Measurements from ENCODE around the gene SPOCK1.

SPOCK1 gene

DNA sequence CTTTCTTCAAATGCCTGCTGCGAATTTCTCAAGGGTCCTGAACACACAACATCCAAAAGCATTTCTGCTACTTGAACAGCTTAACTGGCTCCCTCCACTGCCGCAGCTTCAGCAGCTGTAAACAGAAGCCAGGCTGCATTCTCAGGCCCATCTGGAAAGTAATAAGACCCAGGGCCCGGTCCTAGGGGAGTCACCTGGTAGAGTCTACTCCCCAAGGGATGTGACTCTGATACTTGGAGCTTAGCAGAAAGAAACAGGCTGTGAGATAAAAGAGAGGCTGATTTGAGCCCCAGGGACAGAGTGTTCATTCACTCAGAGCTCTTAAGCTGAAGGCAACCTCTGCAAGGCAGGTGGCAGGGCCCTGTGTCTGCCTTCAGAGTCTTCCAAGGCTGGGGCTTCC lies 356.8 kb downstream of the SPOCK1 start:
- DNase-seq, result no peak

DNA sequence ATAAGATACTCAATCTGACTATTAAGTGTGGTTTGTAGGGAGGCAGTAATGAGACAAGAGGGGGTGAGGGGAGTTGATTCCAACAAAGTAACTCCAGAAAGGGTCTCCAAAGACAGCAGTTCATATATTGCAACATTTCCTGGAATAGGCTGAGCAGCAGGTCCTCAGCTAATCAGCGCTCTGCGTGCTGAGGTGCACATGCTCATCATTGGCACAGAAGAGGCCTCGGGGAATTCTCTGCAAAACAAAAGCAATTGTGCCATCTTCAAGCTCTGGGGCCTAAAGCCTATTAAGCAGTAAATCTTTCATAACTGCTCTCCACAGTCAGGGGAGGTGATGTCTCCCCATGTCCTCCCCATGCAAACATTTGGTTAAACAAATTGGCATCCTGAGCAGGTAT lies 357.3 kb downstream of the SPOCK1 start:
- DNase-seq, result no peak

DNA sequence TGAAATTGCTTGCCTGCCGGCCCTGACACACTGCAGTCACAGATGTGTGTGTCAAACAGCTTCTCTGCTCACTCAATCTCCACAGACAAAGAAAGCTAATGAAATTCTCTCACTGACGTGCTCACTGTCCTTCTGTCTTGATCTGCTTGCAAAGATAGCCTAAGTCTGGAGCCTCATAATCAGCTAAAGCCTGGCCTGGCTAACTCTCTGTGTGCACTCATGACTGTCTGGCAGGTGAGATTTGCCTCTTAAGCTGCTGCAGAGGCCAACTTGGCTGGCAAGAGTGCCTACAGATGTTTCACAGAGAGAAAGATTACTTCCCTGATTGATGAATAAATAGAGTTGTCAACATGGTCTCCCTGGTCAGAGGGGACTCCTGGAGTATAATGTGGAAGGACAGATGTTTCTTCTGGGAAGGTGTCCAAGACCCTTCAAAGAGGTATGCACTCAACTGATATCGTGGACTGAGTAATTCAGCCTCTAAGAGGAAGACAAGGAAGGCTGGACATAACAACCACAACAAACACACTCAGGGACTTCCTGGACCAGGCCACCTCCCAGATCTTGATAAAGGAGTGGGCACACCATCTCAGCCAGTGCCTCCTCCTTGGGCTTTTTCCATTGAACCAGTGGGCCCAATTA lies 362.0 kb downstream of the SPOCK1 start:
- DNase-seq, result no peak

DNA sequence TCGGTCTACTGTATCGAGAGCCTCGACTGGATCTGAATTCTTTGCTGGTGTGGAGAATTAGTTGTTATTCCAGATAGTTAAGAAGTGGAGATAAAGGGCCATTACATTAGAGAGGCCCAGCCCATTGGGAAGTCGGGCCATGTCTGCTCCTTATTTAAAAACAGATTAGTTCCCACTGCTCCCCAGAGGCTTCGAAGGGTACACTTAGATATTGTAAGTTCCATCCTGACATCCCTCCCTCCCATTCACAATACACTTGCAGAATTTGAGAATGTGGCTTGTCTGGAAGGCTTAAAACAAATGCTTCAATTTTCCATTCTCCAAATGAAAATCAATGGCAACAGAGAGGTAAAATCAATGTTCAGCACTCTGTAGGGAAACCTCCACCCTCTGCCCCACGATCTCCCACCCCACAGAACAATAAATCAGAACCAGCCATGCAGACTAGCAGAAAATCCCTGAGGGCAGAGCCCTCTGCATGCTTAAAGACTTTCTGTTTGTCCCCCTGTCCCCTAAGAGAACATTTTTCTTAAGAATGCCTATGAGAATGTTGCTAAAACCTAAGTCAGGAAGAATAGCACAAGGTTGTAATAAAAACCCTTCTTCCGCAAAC lies 364.1 kb downstream of the SPOCK1 start:
- DNase-seq, result no peak

DNA sequence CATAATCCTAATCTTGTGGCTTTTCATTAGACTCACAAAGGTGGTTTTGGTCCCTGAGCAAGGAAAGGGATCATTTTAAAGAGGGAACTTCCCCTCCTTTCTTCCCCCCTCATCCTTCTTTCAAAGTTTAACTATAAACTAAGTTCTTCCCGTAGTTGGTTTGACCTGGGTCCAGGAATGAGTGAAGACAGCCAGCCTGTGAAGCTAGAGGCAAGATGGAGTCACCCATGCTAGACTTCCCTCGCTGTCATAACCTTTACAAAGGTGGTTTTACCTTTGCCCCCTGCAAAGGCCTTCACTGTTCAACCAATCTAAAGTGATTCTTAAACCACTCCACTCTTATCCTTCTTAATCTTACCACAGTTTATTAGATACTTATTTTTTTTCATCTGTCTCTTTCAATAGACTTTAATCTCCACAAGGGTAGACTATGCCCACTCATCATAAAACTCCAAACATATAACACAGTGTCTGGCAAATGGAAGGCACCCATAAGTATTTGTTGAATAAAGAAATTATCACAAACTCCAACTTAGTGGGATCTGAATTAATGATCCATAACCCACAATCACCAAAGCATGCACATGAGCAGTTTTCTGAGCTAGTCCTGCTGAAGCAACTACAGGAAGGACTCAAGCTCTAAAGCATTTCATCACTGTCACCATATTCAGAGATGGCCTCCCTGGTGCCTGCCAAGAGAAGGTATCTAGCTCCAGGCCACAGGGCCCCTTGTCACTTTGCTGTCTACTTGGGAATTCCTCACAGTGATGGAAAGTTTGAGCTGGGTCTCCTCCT lies 369.0 kb downstream of the SPOCK1 start:
- DNase-seq, result no peak

DNA sequence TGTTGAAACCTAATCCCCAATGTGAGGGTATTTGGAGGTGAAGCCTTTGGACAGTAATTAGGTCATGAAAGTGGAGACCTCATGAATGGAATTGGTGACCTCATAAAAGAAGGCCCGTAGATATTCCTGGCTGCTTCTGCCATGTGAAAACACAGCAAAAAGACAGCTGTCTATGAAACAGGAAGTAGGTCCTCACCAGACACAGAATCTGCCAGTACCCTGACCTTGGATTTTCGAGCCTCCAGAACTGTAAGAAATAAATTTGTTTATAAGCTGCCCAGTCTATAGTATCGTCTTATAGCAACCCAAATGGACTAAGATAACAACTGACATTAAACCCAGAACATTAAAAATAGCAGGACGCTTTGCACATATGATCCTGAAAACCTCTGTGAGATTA lies 371.1 kb downstream of the SPOCK1 start:
- no peak for DNase-seq

DNA sequence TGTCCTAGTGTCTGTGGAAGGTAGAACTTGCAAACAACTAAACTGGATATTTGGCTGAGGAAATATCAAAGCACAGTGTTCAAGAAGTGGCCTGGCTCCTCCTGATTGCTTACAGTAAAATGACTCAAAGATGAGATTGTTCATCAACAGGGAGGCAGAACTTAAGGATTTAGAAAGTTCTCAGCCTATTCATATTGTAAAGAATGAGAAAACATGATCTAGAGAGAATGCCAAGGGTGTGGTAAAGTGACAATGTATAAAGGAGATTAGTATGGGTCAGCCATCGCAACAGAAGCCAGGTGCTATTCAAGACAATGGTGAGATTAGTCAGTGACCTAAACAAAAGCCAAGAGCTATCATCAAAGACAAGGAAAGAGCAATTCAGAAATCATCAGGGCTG lies 372.3 kb downstream of the SPOCK1 start:
- no peak for DNase-seq

DNA sequence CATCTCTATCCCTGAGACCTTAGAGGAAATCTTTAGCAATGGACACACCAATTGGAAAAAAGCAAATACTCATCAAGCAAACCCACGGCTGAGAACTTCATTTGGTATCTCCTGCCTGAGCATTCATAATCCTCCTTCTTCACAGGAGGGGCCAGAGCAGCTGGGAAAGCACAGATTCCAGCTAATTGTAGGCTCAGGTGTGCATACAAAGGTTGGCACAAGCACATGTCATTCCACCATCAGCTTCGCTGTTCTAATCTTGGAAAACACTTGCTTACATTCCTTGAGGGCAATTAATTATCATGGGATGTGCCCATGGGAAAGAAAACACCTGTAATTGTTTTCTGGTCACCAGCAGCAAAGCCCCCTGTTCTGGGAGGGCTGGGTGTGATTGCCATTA lies 376.6 kb downstream of the SPOCK1 start:
- no peak for DNase-seq

DNA sequence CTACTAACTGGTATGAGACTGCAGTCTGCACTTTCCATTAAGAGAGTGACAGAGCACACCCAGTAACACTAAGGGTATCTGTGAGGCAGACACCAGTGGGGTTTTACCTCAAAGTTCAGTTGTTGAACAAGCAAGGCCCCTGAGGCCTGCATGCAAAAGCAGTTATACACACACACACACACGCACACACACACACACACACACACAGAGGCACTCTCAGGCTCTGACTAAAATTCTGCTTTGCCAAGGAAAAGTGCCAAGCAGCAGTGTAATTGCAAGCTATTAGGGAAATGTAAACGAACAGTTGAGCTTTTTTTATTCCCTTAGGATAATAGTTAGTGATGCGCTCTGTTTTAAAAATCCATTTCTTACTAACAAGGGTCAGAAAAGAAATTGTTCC lies 377.1 kb downstream of the SPOCK1 start:
- DNase-seq, result no peak

DNA sequence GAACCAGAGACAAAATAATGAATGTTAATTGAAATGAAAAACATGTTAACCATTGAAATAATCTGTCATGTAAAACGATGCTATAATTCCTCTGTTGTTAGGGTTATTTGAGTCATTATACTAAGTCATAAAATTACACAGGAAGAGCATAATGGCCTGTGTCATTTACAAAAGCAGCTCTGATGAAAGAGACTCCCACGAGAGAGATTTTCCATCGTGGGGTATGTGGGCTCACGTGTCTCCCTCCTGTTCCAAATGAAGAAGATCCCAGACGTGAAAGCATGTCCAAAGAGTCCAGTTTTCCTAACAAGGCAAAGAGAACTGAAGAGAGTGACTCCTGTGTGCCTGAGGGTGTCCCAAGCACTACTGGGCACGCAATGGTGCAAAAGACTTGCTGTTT lies 379.8 kb downstream of the SPOCK1 start:
- no peak for DNase-seq

DNA sequence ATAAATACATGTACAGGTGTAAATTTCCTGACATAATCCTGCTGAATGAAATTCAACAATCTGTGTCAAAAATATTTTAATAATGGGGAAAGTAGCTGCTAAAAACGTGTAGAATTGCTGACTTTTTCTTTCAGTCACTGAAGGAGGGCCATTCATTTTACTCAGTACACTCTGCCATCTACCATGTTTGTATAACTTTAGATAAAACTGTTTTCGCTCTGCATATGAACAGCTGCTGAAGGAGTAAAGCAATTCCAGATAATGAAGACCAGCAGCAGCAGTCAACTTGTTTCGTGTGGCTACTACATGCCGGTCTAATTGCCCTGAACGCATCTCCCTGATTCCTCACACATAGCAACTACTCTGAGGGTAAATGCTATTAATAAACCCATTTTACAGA lies 380.5 kb downstream of the SPOCK1 start:
- DNase-seq, result no peak

DNA sequence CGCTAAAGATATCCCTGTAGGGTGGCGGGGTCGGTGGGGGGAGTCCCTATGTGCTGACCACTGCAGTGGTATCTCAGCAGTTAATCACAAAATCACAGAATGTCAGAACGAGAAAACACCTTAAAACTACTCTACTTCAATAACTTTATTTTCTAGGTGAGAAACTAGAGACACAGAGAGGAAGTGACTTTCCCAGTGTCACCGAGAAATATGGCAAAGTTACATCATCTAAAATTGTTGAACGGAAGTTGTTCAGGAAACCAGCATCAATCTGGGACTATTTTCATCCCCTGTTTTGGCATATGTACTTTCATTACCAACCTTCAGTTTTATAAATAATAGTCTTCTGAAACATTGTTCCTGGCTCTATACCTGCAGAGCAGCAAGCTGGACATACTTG lies 384.0 kb downstream of the SPOCK1 start:
- no peak for DNase-seq

DNA sequence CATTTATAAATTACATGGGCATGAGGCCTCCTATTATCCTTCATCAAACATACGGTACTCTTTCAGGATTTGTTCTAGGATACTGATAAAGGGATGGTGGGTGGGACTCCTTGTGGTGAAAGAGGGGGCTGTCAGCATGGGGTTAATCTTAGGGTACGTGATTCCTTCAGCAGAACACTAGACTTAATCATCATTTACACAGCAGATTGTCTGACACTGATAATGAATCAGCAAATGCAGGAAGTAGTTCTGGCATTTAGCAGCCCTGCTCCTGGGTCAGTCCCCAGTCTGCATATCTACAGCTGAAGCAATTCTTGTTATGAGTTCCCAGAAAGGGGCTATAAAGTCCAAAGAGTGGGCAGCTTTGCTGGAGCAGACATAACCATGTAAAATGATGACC lies 384.6 kb downstream of the SPOCK1 start:
- DNase-seq, result no peak

DNA sequence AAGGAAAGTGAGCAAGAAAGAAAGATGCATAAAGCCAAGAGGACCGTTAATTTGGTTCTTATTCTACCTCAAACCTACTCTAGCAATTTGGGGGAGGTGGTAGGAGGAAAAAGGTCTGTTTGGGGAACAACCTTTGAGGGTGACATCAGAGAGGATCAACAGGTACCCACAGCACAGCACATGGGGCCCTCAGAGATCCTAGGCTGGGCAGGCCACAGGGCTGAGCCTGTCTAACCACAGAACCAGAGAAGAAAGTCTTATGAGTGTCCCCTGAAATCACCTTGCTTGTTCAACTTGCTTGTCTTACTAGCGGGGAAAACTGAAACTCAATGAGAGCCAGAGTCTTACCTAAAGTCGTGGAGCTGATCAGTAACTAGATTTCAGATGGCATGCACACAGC lies 385.2 kb downstream of the SPOCK1 start:
- DNase-seq, result no peak

DNA sequence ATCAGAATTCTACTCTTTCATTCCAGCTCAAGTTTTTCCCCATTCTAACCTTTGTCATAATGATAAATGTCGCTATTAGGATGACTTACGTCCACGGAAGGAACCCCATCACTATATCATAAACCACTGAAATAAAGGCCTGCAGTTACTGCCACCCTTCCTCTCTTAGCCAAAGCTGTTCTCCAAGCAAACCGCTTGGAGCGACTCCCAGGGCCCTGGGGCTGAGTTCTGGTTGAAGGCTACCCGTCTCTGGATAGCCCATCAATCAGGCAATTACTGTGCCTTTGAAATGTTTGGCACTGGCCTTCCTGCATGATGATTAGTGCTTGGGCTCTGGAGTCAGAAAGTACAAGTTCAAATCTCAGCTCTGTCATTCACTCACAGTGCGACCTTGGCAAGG lies 386.0 kb downstream of the SPOCK1 start:
- DNase-seq, result no peak

DNA sequence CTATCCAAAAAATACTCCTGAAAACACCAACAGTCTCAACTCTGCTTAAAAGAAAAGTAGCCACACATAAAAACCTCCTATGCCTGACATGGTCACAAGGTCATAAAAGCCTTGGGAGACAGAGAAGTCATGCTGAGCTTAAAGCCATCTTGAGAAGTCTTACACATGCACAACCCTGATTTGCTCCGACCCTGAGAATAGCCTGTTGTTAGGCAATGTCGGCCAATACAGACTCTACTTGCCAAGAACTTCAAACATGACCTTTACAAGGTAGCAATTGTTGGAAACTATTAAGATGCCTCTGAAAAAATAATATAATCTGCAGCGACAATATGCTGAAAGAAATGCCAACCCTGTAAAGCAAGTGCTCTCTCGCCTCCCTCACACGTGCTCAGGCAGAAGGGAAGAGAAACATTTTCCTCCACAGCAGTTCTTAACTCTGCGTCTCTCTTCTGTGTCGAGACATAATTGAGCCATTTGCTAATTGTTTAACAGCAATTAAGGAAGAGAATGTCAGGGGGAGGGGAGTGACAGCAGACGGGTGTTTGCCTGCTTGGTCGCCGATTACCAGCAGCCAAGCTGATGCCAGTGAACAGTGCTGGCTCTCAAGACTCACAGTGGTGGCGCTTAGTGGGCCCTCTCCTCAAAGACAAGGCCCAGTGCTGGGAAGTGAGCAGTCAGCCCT lies 393.6 kb downstream of the SPOCK1 start:
- DNase-seq, result no peak

DNA sequence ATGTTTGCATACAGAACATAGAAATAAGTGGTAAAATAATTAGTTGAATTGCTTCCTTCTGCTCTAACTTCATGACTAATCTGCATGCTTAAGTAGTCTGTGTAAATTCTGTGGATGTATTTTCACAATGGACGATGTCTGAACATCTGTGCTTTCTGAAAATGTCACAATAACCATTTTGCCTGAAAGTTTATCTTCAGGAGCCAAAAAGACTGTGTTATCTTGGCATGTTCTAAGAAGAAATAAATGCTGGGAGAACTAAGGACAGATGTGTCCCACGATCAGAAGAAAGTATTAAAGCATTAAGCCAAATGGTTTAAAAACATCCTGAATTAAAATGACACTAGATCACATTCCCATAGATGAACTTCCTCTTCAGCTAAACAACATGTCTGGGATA lies 397.6 kb downstream of the SPOCK1 start:
- no peak for DNase-seq

DNA sequence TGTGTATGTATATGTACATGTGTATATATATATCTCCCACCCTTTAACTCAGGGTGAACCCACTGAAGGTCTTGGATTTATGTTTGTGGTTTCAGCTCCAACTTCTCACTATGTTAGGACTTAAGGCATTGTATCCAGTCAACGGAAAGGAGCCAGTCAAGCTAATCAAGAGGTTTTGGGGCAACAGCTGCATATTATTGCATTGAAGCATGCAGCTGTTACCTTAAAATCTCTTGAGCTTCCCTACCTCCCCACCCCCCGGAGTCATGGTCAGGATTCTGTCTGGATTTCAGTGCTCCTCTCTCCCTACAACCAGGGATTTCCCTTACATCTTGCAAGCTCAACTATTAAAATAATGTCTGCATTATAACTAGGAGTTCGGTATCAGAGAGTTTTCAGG lies 399.5 kb downstream of the SPOCK1 start:
- no peak for DNase-seq

DNA sequence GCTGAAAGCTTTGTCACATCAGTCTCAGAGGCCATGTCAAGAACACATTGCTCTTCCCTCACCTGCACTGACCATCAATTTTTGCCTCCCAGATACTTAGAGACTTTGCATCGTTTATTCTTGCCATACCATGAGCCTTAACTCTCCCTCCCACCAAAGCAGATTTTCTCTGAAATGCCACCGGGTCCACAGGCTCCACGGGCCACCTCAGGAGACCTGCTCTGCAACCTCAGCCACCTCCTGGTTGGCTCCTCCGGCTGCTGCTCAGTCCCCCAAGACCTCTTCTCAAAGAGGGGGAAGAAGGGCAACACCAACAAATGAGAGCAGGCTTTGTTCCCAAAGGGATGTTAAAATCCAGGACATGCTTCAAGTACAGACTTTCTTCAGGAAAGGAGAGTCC lies 400.5 kb downstream of the SPOCK1 start:
- no peak for DNase-seq

DNA sequence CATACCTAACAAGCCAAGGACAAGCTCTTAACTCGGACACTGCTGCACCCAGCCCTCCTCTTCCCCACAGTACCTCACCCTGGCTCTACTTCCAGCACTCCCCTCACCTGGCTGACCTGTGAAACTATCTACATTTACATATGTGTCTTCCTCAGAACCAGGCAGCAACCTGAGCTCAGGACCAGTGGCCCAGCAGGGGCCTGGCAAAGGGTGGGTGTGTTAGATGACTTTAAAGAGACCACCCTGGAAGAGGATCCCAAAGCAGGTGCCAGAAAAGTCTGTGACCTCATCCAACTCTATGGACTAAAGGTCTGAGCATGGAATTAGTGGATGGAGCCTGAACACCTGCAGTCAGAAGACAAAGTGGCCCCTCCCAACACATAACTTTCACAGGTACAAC lies 400.9 kb downstream of the SPOCK1 start:
- no peak for DNase-seq

DNA sequence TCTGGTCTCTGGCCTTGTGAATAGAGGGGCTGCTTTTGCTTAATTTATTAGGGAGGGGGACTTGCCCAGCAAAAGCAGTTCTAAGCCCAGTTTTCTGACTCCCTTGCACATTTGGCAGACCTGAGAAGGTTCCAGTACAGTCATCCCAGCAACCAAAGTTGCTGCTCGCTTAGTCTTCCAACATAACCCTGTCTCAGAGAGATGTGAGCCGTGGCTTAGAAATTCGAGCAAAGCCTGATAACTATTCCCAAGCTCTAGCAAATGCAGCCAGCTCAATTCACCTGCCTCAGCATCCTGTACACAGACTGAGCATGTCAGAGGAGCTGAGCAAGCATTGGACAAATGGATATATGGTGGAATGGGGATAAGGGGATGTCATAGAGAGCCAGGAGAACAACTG lies 401.9 kb downstream of the SPOCK1 start:
- no peak for DNase-seq

DNA sequence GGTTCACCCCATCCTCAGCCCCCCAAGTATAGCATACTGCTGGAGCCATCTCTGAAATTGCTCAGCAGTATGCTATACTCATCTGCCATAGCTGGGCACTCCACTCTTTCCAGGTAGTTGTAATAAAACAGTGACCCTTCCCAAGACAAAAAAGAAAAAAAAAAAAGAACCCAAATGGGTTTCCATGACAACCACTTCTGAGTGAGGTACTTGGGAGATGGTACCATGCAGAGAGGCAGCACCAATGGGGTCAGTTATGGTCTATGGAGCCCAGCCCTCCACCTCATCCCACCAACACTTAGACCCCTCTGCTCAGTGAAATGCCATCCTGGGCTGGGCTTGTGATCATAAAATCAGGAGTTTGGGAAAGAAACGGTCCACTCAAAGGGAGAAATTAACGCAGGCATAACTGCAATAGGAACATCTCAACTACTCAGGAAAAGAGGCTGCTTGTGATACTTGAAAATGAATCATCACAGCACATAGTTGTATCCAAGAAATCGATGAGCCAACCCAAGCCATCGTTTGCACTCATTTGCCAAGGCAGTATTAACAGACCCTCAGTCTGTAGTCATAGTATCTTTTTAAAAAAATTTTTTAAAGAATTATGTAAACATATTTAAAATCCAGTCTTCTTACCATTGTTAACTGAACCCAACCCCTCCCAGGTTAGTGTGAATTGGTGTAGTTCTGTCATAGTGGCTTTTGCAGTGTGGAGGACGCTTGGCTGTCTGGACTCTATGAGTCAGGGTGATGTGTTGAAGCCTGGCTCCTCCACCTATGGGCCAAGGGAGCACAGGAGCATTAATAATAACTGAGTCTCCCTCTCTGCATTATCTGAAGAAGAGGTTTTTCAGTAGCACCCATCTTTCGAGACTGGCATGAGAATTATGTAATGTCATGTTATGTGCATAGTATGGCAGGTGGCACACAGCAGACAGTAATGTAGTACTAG lies 402.7 kb downstream of the SPOCK1 start:
- DNase-seq, result no peak

DNA sequence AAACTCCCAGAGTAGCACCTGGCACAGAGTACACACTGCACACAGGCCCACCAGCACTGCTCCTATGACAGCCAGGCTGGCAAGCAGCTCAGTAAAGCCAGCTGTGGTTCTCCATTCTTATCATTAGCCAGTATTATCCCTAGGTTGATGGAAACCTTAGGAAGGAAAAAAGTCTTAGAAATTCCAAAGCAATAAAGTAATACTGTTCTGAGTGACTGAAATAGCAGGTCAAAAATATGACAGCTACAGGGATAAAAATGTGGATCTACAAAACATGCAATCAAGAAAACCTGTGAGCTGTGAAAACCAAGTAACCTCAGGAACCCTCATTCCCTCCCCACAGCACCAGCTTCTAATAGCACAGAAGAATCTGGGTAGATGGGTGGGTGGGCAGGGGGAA lies 403.5 kb downstream of the SPOCK1 start:
- no peak for DNase-seq

All from CD4-positive, alpha-beta T cell treated with Interleukin-10 for 1 hour (primary cell).